Anterior cingulate cortex (tissue), 58 donors: ENCODE results near the gene RPL27.
A peak's percentile ranks its signal among the peaks of the same experiment; 100 is the strongest.
"Not testable (repeated sequence)": the region's sequence is repeated elsewhere in the genome, so short reads cannot be mapped to it uniquely, and the experiment has no call there.

ENCODE experiments used
- DNase-seq, 58 donors: peaks; one replicate each; lab custom pipeline; 2025; lab: John Stamatoyannopoulos, UW

RPL27 gene

GRCh38 chr17:42997984-42998938, at the start of gene RPL27:
TSS of gene RPL27 (plus strand) at chr17:42998419. CDS start at chr17:42998751, 332 bp downstream.
- peak; percentile 84 to 100 (median 98) for DNase-seq

- DNase-seq: no peak
Observed at GRCh38 chr17:42950044-42950783, 48.0 kb upstream of the RPL27 start.

DNA sequence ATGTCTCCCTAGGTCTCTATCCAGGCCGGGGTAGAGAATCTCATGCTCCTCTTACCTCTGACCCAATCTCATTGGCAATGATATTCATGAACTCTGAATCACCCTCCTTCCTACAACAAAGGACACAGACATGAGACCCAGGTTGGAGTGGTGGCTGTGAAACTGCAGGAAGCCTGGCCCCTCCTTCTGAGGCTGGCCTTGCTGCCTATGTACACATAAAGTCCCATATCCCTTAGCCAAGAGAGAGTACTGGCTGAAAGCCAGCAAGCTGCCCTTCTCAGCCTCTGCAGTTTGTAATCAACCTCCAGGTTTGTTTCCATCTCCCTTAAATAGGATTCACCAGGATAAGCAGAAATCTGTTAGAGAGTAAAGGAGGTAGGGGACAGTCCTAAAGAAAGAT, 44.5 kb upstream of the RPL27 start:
- DNase-seq: no peak

DNA sequence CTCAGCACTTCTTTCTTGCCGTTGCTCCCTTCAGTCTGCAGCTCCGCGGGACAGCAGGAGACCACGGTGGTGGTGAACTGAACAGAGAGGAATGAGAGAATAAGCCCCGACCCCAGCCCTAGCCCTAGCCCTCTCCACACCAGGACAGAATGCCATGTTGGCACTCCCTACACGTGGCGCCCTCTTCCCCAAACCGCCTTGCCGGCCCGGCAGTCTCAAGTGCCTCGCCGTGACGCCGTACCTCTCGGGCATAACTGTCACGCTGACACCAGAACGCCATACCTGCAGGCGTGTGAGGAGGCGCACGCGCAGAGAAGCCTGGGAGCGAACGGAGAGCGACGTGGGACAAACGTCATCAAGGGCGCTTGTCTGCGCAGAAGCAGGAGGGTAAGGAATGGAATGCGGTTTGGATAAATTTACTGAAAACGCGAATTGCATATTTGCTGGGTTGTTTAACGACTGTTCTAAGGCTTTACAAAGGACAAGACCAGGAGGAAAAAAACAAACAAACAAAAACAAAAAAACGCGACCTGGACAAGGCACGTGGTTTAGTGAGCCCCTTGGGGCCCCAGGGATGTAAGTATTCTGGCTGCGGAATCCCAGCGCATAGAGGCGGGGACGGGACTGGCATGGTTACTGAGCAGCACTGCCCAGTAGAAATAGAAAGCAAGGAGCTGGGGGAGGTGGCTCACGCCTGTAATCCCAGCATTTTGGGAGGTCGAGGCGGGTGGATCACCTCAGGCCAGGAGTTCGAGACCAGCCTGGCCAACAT, 33.9 kb upstream of the RPL27 start, which contains the start of gene AARSD1:
TSS of gene AARSD1 (minus strand) at position 294 of the 772 bp plus-strand sequence. CDS start at position 280, 14 bp downstream.
- DNase-seq: peak; percentile 24 to 91 (median 82)

GRCh38 chr17:42967925-42968324, 30.3 kb upstream of the RPL27 start:
- no peak for DNase-seq

- peak in 3 of 58 donors; percentile 2 to 9 (median 5) for DNase-seq
Observed at GRCh38 chr17:42969001-42969581, 29.1 kb upstream of the RPL27 start.

GRCh38 chr17:42971589-42971988, 26.6 kb upstream of the RPL27 start:
- no peak for DNase-seq

DNA sequence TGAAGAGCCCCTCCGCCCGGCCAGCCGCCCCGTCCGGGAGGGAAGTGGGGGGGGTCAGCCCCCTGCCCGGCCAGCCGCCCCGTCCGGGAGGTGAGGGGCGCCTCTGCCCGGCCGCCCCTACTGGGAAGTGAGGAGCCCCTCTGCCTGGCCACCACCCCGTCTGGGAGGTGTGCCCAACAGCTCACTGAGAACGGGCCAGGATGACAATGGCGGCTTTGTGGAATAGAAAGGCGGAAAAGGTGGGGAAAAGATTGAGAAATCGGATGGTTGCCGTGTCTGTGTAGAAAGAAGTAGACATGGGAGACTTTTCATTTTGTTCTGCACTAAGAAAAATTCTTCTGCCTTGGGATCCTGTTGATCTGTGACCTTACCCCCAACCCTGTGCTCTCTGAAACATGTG, 24.9 kb upstream of the RPL27 start:
- not testable (repeated sequence) for DNase-seq

GRCh38 chr17:42975265-42975664, 23.0 kb upstream of the RPL27 start:
- no peak for DNase-seq

DNA sequence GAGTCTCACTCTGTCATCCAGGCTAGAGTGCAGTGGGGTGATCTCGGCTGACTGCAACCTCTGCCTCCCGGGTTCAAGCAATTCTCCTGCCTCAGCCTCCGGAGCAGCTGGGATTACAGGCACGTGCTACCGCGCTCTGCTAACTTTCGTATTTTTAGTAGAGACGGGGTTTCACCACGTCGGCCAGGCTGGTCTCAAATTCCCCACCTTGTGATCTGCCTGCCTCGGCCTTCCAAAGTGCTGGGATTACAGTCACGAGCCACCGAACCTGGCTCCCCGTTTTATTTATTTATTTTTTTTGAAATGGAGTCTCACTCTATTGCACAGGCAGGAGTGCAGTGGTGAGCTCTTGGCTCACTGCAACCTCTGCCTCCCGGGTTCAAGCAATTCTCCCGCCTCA, 22.5 kb upstream of the RPL27 start:
- not testable (repeated sequence) for DNase-seq

DNA sequence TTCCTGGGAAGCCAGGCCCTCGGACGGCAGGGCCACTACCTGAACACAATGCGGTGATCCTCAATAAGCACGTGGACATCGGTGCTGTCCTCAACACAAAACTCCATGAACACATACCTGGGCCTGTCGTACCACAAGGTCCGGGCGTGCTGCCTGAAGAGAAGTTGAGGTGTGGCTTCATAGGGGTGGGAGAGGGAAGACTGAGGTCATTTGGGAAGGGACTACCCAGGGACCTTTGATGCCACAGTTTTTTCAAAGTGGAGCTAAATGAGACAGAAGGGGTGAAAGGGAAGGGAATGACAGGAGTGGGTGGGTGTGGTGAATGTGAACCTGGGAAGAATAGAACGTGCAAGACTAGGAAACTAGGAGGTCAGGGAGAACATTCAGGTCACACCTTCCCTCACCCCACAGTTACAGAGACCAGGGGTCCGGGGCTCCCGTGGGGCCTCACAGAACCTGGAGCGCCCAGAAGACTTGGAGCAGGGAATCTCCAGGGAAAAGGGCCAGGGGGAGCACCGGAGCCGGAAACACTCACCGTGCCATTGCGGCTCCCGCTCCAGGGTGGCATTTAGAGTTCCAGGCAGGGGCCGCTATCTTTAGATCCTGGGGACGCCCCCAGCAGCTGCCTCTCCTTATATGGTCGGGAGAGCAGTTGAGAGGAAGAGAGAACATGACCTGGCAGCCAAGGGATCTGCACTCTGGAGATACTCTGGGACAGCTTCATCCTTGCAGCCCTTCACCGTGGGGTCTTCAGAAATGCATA, 18.5 kb upstream of the RPL27 start, which contains the start of gene PTGES3L:
TSS of gene PTGES3L (minus strand) at position 570 of the 763 bp plus-strand sequence. CDS start at position 543, 27 bp downstream.
- peak in 33 of 58 donors; percentile 7 to 54 (median 30) for DNase-seq

DNA sequence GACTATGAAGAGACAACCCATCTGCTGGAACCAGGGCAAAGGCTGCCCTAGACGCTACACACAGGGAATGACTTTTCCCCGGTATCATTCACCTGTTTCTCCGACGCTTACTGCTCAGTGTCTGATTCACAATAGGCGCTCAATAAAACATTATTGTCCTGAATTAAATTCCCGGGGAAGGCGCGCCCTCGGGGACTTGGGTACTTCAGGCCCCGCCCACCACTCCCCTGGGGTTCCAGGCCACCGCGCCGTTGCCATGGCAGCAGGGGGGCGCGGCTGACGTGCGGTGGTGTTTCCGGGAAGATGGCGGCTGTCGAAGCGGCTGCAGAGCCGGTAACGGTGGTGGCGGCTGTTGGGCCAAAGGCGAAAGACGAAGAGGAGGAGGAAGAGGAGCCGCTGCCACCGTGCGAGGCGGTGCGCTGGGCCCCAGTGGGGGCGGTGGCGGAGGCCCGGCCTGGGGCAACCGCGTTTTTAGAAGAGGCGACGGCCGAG, 17.9 kb upstream of the RPL27 start, which contains the start of gene RUNDC1:
TSS of gene RUNDC1 (plus strand) at position 292 of the 492 bp plus-strand sequence. CDS start at position 304, 12 bp downstream.
- peak in 57 of 58 donors; percentile 15 to 92 (median 76) for DNase-seq

DNA sequence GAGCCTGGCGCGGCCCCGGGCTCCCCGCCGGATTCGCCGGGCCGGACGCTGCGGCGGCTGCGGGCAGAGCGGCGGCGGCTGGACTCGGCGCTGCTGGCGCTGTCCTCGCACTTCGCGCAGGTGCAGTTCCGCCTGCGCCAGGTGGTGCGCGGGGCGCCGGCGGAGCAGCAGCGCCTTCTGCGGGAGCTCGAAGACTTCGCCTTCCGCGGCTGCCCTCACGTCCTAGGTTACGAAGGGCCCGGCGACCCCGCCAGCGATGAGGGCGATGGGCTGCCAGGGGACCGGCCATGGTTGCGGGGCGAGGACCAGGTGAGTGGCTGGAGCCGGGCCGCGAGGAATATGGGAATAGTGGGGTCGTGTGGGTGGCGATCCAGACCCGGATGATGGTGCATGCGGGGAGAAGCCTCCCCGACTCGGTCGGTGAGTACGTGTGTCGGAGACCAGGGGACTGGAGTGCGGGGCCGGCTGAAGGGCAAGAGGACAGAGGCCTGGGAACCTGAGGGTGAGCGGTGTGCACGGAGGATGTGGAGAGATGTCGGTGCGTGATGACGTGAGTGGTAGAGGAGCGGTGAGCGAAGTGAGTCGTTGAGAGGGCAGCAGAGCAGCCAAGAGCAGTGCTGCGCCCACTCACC, 17.3 kb upstream of the RPL27 start:
- DNase-seq: peak in 43 of 58 donors; percentile 7 to 61 (median 28)

DNA sequence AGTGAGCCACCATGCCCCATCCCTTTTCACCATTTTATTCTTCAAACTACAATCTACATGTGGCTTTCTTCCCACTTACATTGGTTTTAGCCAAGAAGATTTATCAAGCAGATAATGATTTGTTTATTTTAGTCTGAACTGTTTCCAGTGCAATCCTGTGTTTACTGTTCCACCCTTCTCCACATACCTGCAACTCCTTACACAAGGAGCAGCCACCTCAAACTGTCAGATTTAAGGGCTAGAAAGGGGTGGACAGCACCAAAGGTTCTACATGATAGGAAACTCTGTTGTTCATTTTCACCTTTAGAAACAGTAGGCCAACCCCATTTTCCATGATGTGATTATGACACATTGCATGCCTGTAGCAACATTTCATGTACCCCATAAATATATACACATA, 16.0 kb upstream of the RPL27 start:
- no peak for DNase-seq

GRCh38 chr17:42985225-42985624, 13.0 kb upstream of the RPL27 start:
- DNase-seq: no peak

- DNase-seq: no peak
Observed at GRCh38 chr17:42989141-42989540, 9.1 kb upstream of the RPL27 start.

- DNase-seq: no peak
Observed at GRCh38 chr17:42989726-42990652, 8.2 kb upstream of the RPL27 start.
